Neural progenitor cell (in vitro differentiated cells): ENCODE measurements around the gene EIF3I.

Experiments
- EZH2 ChIP-seq: fragments of 200-600 bp; sonication (generic); IDR thresholded peaks from 2 replicates; pipeline ENCODE4 v1.6.1; 2017; ENCODE audit warnings: antibody characterized with exemption, mild to moderate bottlenecking, moderate library complexity
- TF ChIP-seq, protein P1 (sequence below): fragments of 200-600 bp; sonication (generic); IDR thresholded peaks from 2 replicates; pipeline ENCODE4 v1.5.1; 2017; ENCODE audit warnings: antibody characterized with exemption, mild to moderate bottlenecking

DNA sequence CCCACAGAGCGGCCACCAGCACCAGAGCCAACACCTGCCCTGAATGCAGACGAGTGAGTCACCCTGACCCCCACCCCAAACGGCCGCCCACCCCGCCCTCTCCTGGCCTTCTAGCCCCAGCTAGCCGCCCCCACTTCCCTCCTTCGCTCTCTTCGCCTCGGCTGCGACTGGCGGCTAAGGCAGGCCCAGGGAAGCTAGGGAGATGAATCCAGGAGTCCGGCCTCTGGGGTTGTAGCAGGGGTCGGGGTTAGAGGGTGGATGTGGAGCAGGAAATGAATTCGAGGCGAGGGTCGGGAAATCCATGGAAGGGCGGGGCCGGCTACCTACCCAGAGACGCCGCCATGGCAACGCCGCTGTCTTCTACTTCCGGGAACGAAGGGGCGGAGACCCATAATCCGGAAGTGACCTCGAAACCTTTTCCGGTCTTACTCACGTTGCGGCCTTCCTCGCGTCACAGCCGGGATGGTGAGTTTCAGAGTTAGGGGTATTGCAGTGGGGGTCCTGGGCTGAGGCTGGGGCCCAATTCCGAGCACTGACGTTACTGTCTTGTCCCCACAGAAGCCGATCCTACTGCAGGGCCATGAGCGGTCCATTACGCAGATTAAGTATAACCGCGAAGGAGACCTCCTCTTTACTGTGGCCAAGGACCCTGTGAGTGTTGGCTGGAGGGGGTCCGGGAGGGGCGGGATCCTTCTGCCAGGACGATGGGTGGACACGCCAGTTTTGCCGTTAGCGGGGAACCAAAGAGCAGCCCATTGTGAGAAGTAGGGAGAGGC lies at the start of gene EIF3I, which contains the start of gene TMEM234:
- TF ChIP-seq, protein P1, sequence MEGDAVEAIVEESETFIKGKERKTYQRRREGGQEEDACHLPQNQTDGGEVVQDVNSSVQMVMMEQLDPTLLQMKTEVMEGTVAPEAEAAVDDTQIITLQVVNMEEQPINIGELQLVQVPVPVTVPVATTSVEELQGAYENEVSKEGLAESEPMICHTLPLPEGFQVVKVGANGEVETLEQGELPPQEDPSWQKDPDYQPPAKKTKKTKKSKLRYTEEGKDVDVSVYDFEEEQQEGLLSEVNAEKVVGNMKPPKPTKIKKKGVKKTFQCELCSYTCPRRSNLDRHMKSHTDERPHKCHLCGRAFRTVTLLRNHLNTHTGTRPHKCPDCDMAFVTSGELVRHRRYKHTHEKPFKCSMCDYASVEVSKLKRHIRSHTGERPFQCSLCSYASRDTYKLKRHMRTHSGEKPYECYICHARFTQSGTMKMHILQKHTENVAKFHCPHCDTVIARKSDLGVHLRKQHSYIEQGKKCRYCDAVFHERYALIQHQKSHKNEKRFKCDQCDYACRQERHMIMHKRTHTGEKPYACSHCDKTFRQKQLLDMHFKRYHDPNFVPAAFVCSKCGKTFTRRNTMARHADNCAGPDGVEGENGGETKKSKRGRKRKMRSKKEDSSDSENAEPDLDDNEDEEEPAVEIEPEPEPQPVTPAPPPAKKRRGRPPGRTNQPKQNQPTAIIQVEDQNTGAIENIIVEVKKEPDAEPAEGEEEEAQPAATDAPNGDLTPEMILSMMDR: no peak
- TF ChIP-seq EZH2: peak; percentile 24
